ENCODE results near the gene LILRB2.

DNA sequence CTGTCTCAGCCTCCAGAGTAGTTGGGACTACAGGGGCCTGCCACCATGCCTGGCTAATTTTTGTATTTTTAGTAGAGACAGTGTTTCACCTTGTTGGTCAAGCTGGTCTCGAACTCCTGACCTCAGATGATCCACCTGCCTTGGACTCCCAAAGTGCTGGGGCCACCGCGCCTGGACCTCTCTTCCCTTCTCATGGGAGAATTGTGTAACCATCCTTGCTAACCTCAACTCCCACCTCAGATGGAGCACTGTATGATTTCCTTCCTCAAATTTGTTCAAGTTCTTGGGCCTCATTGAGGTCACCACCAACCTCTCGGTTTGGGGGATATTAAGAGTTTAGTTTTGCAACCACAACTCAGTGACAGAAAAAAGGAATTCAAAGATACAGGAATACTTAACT is 21.3 kb upstream of the LILRB2 start:
- TF ChIP-seq, protein P1, sequence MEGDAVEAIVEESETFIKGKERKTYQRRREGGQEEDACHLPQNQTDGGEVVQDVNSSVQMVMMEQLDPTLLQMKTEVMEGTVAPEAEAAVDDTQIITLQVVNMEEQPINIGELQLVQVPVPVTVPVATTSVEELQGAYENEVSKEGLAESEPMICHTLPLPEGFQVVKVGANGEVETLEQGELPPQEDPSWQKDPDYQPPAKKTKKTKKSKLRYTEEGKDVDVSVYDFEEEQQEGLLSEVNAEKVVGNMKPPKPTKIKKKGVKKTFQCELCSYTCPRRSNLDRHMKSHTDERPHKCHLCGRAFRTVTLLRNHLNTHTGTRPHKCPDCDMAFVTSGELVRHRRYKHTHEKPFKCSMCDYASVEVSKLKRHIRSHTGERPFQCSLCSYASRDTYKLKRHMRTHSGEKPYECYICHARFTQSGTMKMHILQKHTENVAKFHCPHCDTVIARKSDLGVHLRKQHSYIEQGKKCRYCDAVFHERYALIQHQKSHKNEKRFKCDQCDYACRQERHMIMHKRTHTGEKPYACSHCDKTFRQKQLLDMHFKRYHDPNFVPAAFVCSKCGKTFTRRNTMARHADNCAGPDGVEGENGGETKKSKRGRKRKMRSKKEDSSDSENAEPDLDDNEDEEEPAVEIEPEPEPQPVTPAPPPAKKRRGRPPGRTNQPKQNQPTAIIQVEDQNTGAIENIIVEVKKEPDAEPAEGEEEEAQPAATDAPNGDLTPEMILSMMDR (IDR thresholded peaks at IDR 0.05): no peak
- TF ChIP-seq POLR2A (IDR thresholded peaks at IDR 0.05): no peak
